MG63 (cell line): ENCODE measurements around the gene CDC14B. TPM values are rescaled to one million over a fixed set of nuclear protein-coding genes. Genes with fewer than 3 reads are reported as not detected.
A peak's percentile ranks its signal among the peaks of the same experiment; 100 is the strongest.

Experiments used
- DNase-seq: peaks from one replicate; pipeline ENCODE4 v3.0.0-alpha.2; 2020
- H3K27me3 ChIP-seq: fragments of 250-450 bp; sonication (Bioruptor Pico); 2 replicates; pipeline ENCODE4 v1.5.1; 2020; ENCODE audit warnings: mild to moderate bottlenecking, moderate library complexity
- H3K36me3 ChIP-seq: fragments of 250-450 bp; sonication (Bioruptor Pico); 2 replicates; pipeline ENCODE4 v1.5.1; 2020; ENCODE audit warnings: mild to moderate bottlenecking, moderate library complexity
- H3K4me3 ChIP-seq: fragments of 250-450 bp; sonication (Bioruptor Pico); 2 replicates; pipeline ENCODE4 v1.5.1; 2020; ENCODE audit warnings: mild to moderate bottlenecking, moderate library complexity
- H3K9me3 ChIP-seq: fragments of 250-450 bp; sonication (Bioruptor Pico); 2 replicates; pipeline ENCODE4 v1.5.1; 2020; ENCODE audit warnings: mild to moderate bottlenecking, moderate library complexity
- total RNA-seq: library from RNA; depleted of rRNA; stranded (reverse); fragments of >200 nt; shearing (Covaris generic); gene quantifications from 2 replicates; pipeline ENCODE4 v1.2.3, GENCODE V29; 2014; ENCODE audit warnings: low replicate concordance

Gene CDC14B
- total RNA-seq, 1 experiment from 2014 or later = 4.0 TPM

- H3K9me3 ChIP-seq = no peaks in the 10 kb centered on the region
- DNase-seq = no peak
- H3K4me3 ChIP-seq = no peak overlapping the region
- H3K36me3 ChIP-seq = peaks cover 32% of the 10 kb centered on the region
- no peaks in the 10 kb centered on the region for H3K27me3 ChIP-seq
These were observed 130.1 kb downstream of the CDC14B start for GRCh38 chr9:96489482-96489979.

GRCh38 chr9:96487949-96488348, 131.7 kb downstream of the CDC14B start:
- Histone ChIP-seq H3K27me3 (no peaks in the 10 kb centered on the region), H3K9me3 (no peaks in the 10 kb centered on the region), H3K4me3 (no peak overlapping the region), H3K36me3 (peaks cover 35% of the 10 kb centered on the region)
- DNase-seq = no peak

GRCh38 chr9:96487029-96487396, 132.6 kb downstream of the CDC14B start:
- H3K27me3 ChIP-seq = no peaks in the 10 kb centered on the region
- DNase-seq = no peak
- peaks cover 37% of the 10 kb centered on the region for H3K36me3 ChIP-seq
- no peaks in the 10 kb centered on the region for H3K9me3 ChIP-seq
- no peak overlapping the region for H3K4me3 ChIP-seq

DNA sequence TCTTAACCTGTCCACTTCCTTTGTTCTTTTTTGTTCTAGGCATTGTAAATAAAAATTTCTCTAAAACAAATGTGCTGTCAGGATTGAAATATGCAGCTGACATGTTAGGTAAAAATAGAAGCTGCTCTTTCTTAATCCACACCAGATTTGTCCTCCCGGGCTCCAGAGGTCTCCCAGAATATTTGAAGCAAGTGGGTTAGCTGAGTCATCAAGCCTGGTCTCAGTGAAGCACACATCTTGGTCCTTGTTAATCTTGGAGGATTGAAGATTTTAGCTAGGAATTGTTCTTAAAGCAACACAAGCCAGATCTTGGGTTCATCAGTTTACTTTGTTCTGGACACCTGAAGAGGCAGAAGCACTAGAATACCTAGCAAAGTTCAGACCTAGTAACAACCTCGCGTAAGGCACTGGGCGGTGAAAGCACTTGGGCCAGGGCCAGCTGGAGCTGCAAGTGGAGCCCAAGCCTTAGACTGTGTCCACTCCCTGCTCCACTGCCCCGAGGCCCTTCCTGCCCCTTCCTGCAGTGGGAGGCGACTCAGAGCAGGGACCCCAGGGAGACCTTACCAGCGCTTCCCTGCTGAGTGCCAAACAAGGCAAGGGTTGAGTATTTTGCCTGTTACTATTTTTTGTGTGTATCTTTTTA, 133.1 kb downstream of the CDC14B start:
- H3K27me3 ChIP-seq = no peaks in the 10 kb centered on the region
- H3K9me3 ChIP-seq = no peaks in the 10 kb centered on the region
- DNase-seq = peak; percentile 34
- peaks cover 37% of the 10 kb centered on the region for H3K36me3 ChIP-seq
- no peak overlapping the region for H3K4me3 ChIP-seq

GRCh38 chr9:96485280-96485679, 134.4 kb downstream of the CDC14B start:
- peaks cover 41% of the 10 kb centered on the region for H3K36me3 ChIP-seq
- no peak for DNase-seq
- H3K4me3 ChIP-seq = no peak overlapping the region
- H3K9me3 ChIP-seq = no peaks in the 10 kb centered on the region
- H3K27me3 ChIP-seq = no peaks in the 10 kb centered on the region

- peaks cover 44% of the 10 kb centered on the region for H3K36me3 ChIP-seq
- DNase-seq = no peak
- H3K27me3 ChIP-seq = no peaks in the 10 kb centered on the region
- no peaks in the 10 kb centered on the region for H3K9me3 ChIP-seq
- H3K4me3 ChIP-seq = no peak overlapping the region
These were observed 135.1 kb downstream of the CDC14B start for GRCh38 chr9:96484521-96484931.

DNA sequence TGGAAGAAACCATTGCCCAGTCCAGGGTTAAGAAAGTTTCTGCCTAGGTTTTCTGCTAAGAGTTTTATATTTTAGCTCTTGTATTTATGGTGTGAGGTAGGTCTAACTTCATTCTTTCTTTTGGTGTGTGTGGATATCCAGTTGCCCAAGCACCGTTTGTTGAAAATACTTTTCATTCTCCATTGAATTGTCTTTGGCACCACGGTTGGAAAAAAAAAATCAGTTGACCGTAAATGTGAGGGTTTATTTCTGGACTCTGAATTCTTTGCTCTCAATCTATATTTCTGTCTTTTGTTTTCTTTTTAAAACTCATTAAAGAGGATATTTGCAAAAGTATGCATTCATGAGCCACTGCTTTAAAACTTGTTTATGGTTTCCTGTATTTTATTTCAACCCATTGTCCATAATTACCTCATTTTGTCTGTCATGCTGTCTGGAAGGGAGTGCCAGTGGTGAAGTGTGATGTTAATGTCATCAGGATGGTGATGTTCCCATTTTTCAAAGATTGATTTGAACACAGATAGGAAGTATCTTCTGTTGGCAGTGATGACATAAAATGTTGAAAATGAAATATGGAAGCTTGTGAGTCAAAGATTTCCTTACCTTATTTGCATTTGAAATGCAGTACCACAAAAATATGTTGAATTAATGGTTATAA, 135.8 kb downstream of the CDC14B start:
- Histone ChIP-seq H3K4me3 (no peak overlapping the region), H3K27me3 (no peaks in the 10 kb centered on the region), H3K36me3 (peaks cover 44% of the 10 kb centered on the region), H3K9me3 (no peaks in the 10 kb centered on the region)
- DNase-seq = no peak

DNA sequence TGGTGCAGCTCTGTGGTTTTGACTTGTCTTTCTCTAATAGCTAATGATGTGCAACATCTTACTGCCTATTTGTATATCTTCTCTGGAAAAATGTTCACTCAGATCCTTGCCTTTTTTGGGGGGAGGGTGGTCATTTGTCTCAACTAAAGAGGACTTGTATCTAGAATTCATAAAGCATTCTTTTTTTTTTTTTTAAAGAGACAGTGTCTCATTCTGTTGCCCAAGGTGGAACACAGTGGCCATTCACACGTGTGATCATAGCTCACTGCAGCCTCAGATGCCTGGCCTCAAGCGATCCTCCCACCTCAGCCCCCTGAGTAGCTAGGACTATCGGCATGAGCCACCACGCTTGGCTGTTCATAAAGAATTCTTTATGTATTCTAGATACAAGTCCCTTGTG, 136.4 kb downstream of the CDC14B start:
- no peak for DNase-seq
- Histone ChIP-seq H3K36me3 (peaks cover 40% of the 10 kb centered on the region), H3K9me3 (no peaks in the 10 kb centered on the region)

DNA sequence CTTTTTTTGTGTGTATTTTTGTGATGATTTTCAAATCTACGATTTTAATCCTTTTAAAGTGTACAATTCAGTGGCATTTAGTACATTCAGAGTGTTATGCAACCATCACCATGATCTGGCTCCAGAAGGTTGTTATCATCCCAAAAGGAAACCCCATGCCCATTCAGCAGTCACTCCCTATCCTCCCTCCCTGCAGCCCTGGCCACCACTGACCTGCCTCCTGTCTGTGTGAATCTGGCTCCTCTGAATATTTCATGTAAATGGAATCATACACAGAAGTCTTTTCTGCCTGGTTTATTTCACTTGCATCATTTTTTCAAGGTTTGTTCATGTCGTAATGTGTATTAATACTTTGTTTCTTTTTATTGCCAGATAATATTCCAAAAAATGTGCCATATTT, 137.2 kb downstream of the CDC14B start:
- DNase-seq = no peak
- H3K4me3 ChIP-seq = no peak overlapping the region

More for the DNA sequence above, 136.4 kb downstream of the CDC14B start:
- Histone ChIP-seq H3K27me3 (no peaks in the 10 kb centered on the region), H3K4me3 (no peak overlapping the region)

DNA sequence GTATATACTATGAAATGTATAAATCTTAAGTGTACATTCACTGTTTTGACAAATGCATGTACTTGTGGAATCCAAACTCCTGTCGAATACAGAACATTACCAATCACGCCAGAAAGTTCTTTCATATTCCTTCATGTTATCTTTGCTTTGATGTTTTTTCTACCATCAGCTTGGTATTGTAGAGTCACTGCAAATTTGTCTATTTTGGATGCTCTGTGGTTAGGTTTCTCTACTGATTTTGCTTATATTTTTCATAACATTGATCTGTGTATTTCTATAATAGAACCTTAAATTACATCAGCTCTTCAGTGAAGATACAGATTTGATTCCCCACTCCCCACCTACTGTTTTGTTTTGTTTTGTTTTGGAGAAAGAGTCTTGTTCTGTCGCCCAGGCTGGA, 138.9 kb downstream of the CDC14B start:
- peaks cover 30% of the 10 kb centered on the region for H3K36me3 ChIP-seq
- H3K4me3 ChIP-seq = no peak overlapping the region
- H3K27me3 ChIP-seq = no peaks in the 10 kb centered on the region
- H3K9me3 ChIP-seq = no peaks in the 10 kb centered on the region
- DNase-seq = no peak

More for the DNA sequence above, 137.2 kb downstream of the CDC14B start:
- peaks cover 34% of the 10 kb centered on the region for H3K36me3 ChIP-seq
- no peaks in the 10 kb centered on the region for H3K9me3 ChIP-seq
- no peaks in the 10 kb centered on the region for H3K27me3 ChIP-seq

DNA sequence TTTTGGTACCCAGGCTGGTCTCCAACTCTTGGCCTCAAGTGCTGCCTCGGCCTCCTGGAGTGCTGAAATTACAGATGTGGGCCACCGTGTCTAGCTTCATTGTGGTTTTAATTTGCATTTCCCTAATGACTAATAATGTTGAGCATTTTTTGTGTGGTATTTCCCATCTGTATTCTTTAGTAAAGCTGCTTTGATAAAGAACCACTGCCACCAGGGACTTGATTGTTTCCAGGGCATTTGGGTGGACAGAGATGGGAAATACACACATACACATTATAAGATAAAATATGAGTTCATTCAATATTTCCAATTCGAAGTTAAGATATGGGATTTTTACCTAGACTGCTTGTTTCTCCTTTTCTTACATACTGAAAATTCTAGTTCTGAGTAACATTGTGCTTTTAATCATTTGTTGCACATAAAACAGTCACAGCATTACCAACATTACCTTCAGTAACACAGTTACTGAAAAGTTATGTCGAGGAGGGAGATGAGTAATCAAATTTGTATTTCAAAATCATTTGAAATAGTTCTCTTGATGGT, 140.7 kb downstream of the CDC14B start:
- no peaks in the 10 kb centered on the region for H3K27me3 ChIP-seq
- peaks cover 18% of the 10 kb centered on the region for H3K36me3 ChIP-seq
- H3K9me3 ChIP-seq = no peaks in the 10 kb centered on the region
- no peak for DNase-seq
- H3K4me3 ChIP-seq = no peak overlapping the region

GRCh38 chr9:96476591-96476990, 143.1 kb downstream of the CDC14B start:
- no peaks in the 10 kb centered on the region for H3K27me3 ChIP-seq
- DNase-seq = no peak
- no peaks in the 10 kb centered on the region for H3K9me3 ChIP-seq
- no peak overlapping the region for H3K4me3 ChIP-seq
- H3K36me3 ChIP-seq = peaks cover 23% of the 10 kb centered on the region

DNA sequence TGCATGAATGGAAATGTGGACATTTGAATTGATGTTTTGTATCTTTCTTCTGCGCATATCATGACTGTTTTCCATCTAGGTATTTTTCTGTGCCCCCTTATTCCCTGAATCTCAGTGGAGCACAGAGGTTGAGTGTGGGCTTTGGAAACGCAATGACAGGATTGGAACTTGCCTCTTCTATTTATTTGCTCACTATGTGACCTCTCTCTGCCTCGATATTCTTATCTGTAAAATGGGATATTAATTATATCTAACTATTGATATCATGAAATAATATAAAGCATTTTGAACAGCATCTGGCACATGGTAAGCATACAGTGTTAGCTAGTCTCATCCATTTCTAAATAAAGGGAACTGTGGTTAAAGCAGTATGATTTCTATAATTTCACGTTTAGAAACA, 143.6 kb downstream of the CDC14B start:
- Histone ChIP-seq H3K9me3 (no peaks in the 10 kb centered on the region), H3K4me3 (no peak overlapping the region), H3K36me3 (peaks cover 26% of the 10 kb centered on the region), H3K27me3 (no peaks in the 10 kb centered on the region)
- no peak for DNase-seq

DNA sequence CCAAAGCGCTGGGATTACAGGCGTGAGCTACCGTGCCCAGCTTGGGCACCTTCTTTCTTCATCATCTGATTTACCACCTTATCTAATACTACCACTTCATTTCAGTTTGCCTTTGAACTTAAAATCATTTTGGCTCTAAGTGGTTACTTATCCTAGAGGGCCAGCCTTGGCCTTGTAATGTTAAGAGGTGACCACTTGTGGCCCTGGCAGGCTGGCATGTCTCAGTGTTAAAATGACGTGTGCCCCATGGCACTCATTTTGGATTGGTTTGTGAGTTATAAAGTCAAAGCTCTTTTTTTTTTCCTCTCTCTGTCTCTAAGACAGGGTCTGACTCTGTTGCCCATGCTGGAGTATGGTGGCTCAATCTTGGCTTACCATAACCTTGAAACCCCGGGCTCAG, 151.9 kb downstream of the CDC14B start:
- Histone ChIP-seq H3K9me3 (no peaks in the 10 kb centered on the region), H3K27me3 (no peaks in the 10 kb centered on the region), H3K4me3 (no peak overlapping the region), H3K36me3 (peaks cover 26% of the 10 kb centered on the region)
- no peak for DNase-seq

DNA sequence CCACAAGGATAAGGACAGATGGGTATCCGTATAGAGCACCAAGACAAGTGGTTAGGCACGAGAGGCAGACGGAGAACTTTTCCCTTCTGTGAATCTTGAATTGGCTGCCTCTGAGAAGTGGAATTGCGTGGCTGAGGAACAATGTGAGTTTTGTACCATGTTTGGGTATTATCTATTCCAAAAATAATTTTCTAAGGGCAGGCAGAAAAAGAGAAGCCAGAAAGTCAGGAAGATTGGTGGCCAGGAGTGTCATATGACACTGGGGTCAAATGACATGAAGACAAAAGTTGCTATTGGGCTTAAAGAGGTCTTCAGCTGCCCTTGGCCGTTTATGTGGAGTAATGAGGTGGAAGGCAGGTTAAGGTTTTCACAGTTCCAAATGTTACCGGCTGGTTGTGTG, 155.2 kb downstream of the CDC14B start:
- Histone ChIP-seq H3K4me3 (no peak overlapping the region), H3K27me3 (no peaks in the 10 kb centered on the region), H3K36me3 (peaks cover 18% of the 10 kb centered on the region), H3K9me3 (no peaks in the 10 kb centered on the region)
- no peak for DNase-seq

DNA sequence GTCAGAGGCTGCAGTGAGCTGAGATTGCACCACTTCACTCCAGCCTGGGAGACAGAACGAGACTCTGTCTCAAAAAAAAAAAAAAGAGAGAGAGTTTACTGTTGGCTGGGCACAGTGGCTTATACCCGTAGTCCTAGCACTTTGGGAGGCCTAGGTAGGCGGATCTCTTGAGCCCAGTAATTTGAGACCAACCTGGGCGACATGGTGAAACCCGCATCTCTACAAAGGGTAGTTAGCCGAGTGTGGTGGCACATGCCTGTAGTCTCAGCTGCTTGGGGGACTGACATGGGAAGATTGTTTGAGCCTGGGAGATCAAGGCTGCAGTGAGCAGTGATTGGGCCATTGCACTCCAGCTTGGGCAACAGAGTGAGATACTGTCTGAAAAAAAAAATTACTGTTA, 157.1 kb downstream of the CDC14B start:
- Histone ChIP-seq H3K4me3 (no peak overlapping the region), H3K27me3 (no peaks in the 10 kb centered on the region), H3K9me3 (no peaks in the 10 kb centered on the region), H3K36me3 (peaks cover 20% of the 10 kb centered on the region)
- DNase-seq = no peak

- no peak for DNase-seq
These were observed 158.3 kb downstream of the CDC14B start for GRCh38 chr9:96461336-96461735.

DNA sequence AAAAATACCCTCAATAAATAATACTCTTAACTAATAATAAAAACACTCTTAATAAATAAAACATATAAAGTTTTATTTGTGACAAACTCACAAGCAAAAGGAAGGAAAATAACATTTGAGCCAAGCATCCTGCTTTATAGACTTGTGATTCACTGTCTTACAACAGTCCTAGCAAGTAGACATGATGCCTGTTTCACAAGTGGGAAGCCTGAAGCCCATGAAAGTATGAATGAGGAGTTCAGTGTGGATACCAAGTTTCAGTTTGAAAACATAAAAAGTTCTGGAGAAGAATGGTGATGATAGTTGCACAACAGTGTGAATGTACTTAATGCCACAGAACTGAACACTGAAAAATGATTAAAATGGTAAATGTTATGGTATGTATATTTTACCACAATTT, 158.8 kb downstream of the CDC14B start:
- DNase-seq = no peak
- Histone ChIP-seq H3K9me3 (no peaks in the 10 kb centered on the region), H3K4me3 (no peak overlapping the region), H3K27me3 (no peaks in the 10 kb centered on the region), H3K36me3 (peaks cover 13% of the 10 kb centered on the region)

More at GRCh38 chr9:96461336-96461735, 158.3 kb downstream of the CDC14B start:
- no peaks in the 10 kb centered on the region for H3K27me3 ChIP-seq
- no peaks in the 10 kb centered on the region for H3K9me3 ChIP-seq
- peaks cover 17% of the 10 kb centered on the region for H3K36me3 ChIP-seq
- H3K4me3 ChIP-seq = no peak overlapping the region
